ENCODE measurements around the gene CAPN2. TPM values are rescaled to one million over a fixed set of nuclear protein-coding genes. Genes with fewer than 3 reads are reported as not detected.

CAPN2 gene
- total RNA-seq, 1 experiment from 2014 or later, result 513 TPM

GRCh38 chr1:223704921-223705878, 7.1 kb upstream of the CAPN2 start:
- no peak for TF ChIP-seq CTCF (IDR thresholded peaks at IDR 0.05; ENCODE audit: unreplicated experiment)
- H3K9me3 Mint-ChIP-seq (ENCODE audit: unreplicated experiment), result no peaks in the 10 kb centered on the region
- peak; percentile 53 for DNase-seq (ENCODE audit: unreplicated experiment)
- peaks cover 6% of the 10 kb centered on the region for H3K36me3 Mint-ChIP-seq (ENCODE audit: insufficient read depth, unreplicated experiment)
- H3K4me3 Mint-ChIP-seq (ENCODE audit: unreplicated experiment), result no peak overlapping the region
- BruUV-seq (replicated peaks), result no TSS peak
- CTCF ChIA-PET, result interaction anchor here (0.8 to 5.6 kb wide), 11 partner anchors 9 to 402 kb away, joined by 3 to 52 read pairs (median 5); no protein-coding TSS in a partner anchor
- H3K27me3 Mint-ChIP-seq (ENCODE audit: insufficient read depth, unreplicated experiment), result no peaks in the 10 kb centered on the region
- H3K27ac Mint-ChIP-seq (ENCODE audit: low read depth, unreplicated experiment), result peak overlapping the region; percentile 44
- intact Hi-C loops (cut with micrococcal nuclease), result loop anchor here (10.0 kb wide), 2 partner anchors 290 to 1220 kb away; partner anchors contain the start of gene DNAH14
- peaks cover 76% of the 10 kb centered on the region for H3K4me1 Mint-ChIP-seq (ENCODE audit: insufficient read depth, unreplicated experiment)
- POLR2A ChIA-PET, result interaction anchor here (0.6 to 5.6 kb wide), 19 partner anchors 8 to 993 kb away, joined by 3 to 81 read pairs (median 7); partner anchors contain the start of genes AIDA, BROX, FBXO28 and NVL

GRCh38 chr1:223706077-223706973, 6.0 kb upstream of the CAPN2 start:
- H3K4me3 Mint-ChIP-seq (ENCODE audit: unreplicated experiment), result peak overlapping the region; percentile 20
- ChIA-PET POLR2A (interaction anchor here (0.7 to 5.6 kb wide), 26 partner anchors 8 to 994 kb away, joined by 3 to 81 read pairs (median 6); partner anchors contain the start of genes AIDA, BROX, FBXO28 and NVL), CTCF (interaction anchor here (0.7 to 5.6 kb wide), 18 partner anchors 10 to 751 kb away, joined by 3 to 52 read pairs (median 4); no protein-coding TSS in a partner anchor)
- intact Hi-C loops (cut with micrococcal nuclease), result loop anchor here (2.0 to 10.0 kb wide), 3 partner anchors 138 to 1218 kb away; partner anchors contain the start of genes DNAH14 and TP53BP2
- no peak for TF ChIP-seq CTCF (IDR thresholded peaks at IDR 0.05; ENCODE audit: unreplicated experiment)
- no peaks in the 10 kb centered on the region for H3K27me3 Mint-ChIP-seq (ENCODE audit: insufficient read depth, unreplicated experiment)
- no peaks in the 10 kb centered on the region for H3K9me3 Mint-ChIP-seq (ENCODE audit: unreplicated experiment)
- peaks cover 6% of the 10 kb centered on the region for H3K36me3 Mint-ChIP-seq (ENCODE audit: insufficient read depth, unreplicated experiment)
- peak; percentile 96 for DNase-seq (ENCODE audit: unreplicated experiment)
- BruUV-seq (replicated peaks), result no TSS peak
- peak overlapping the region; percentile 44 for H3K27ac Mint-ChIP-seq (ENCODE audit: low read depth, unreplicated experiment)
- H3K4me1 Mint-ChIP-seq (ENCODE audit: insufficient read depth, unreplicated experiment), result peaks cover 69% of the 10 kb centered on the region

GRCh38 chr1:223707256-223708000, 4.9 kb upstream of the CAPN2 start:
- no peaks in the 10 kb centered on the region for H3K9me3 Mint-ChIP-seq (ENCODE audit: unreplicated experiment)
- CTCF ChIA-PET, result interaction anchor here (0.5 to 5.6 kb wide), 29 partner anchors 8 to 1215 kb away, joined by 3 to 52 read pairs (median 4); partner anchors contain the start of genes NVL and TP53BP2
- TF ChIP-seq CTCF (IDR thresholded peaks at IDR 0.05; ENCODE audit: unreplicated experiment), result no peak
- TSS peak; percentile 78 for BruUV-seq (replicated peaks)
- intact Hi-C loops (cut with micrococcal nuclease), result loop anchor here (2.0 to 10.0 kb wide), 3 partner anchors 137 to 1217 kb away; partner anchors contain the start of genes DNAH14 and TP53BP2
- POLR2A ChIA-PET, result interaction anchor here (0.5 to 5.6 kb wide), 36 partner anchors 9 to 997 kb away, joined by 3 to 81 read pairs (median 5); partner anchors contain the start of genes AIDA, BROX, NVL and TP53BP2
- peak overlapping the region; percentile 48 for H3K4me3 Mint-ChIP-seq (ENCODE audit: unreplicated experiment)
- DNase-seq (ENCODE audit: unreplicated experiment), result peak; percentile 100
- peaks cover 5% of the 10 kb centered on the region for H3K36me3 Mint-ChIP-seq (ENCODE audit: insufficient read depth, unreplicated experiment)
- peaks cover 61% of the 10 kb centered on the region for H3K4me1 Mint-ChIP-seq (ENCODE audit: insufficient read depth, unreplicated experiment)
- H3K27me3 Mint-ChIP-seq (ENCODE audit: insufficient read depth, unreplicated experiment), result no peaks in the 10 kb centered on the region
- H3K27ac Mint-ChIP-seq (ENCODE audit: low read depth, unreplicated experiment), result peak overlapping the region; percentile 44
